HL-60 (cell line): ENCODE results near the gene PREPL.

Experiments used
- CTCF ChIP-seq: IDR thresholded peaks from one replicate; pipeline ENCODE4 v1.5.1; 2011; ENCODE audit warnings: low read length, control low read depth, inconsistent platforms; ENCODE audit not compliant: insufficient read depth
- GABPA ChIP-seq: IDR thresholded peaks from 2 replicates; pipeline ENCODE4 v1.6.1; 2012; ENCODE audit warnings: low read depth
- POLR2AphosphoS5 ChIP-seq: IDR thresholded peaks from 2 replicates; pipeline ENCODE4 v1.6.1; 2012; ENCODE audit warnings: low read depth

- TF ChIP-seq CTCF: no peak
- no peak for TF ChIP-seq GABPA
- no peak for TF ChIP-seq POLR2AphosphoS5
Measured at GRCh38 chr2:44389895-44390294, 28.6 kb upstream of the PREPL start.
